ENCODE data around the gene DAZAP1.
"Not testable (repeated sequence)": the region's sequence is repeated elsewhere in the genome, so short reads cannot be mapped to it uniquely, and the experiment has no call there.

DAZAP1 gene

GRCh38 chr19:1410789-1411188 is 3.4 kb downstream of the DAZAP1 start:
- no peak for DNase-seq (ENCODE audit: low spot score)

- DNase-seq (ENCODE audit: low spot score) = no peak
Observed at GRCh38 chr19:1411255-1412191, 4.1 kb downstream of the DAZAP1 start.

GRCh38 chr19:1412323-1412923 is 5.0 kb downstream of the DAZAP1 start:
- DNase-seq (ENCODE audit: low spot score) = no peak

GRCh38 chr19:1412995-1413800 is 5.8 kb downstream of the DAZAP1 start:
- no peak for DNase-seq (ENCODE audit: low spot score)

GRCh38 chr19:1416014-1416841 is 8.8 kb downstream of the DAZAP1 start:
- DNase-seq (ENCODE audit: low spot score) = no peak

GRCh38 chr19:1417145-1417544 is 9.8 kb downstream of the DAZAP1 start:
- no peak for DNase-seq (ENCODE audit: low spot score)

GRCh38 chr19:1417681-1418495 is 10.5 kb downstream of the DAZAP1 start:
- no peak for DNase-seq (ENCODE audit: low spot score)

- DNase-seq (ENCODE audit: low spot score) = no peak
Observed at GRCh38 chr19:1418496-1418775, 11.1 kb downstream of the DAZAP1 start.

- no peak for DNase-seq (ENCODE audit: low spot score)
Observed at GRCh38 chr19:1418951-1419738, 11.8 kb downstream of the DAZAP1 start.

- not testable (repeated sequence) for DNase-seq (ENCODE audit: low spot score)
Observed at GRCh38 chr19:1420085-1420484, 12.7 kb downstream of the DAZAP1 start.

GRCh38 chr19:1420590-1420989 is 13.2 kb downstream of the DAZAP1 start:
- no peak for DNase-seq (ENCODE audit: low spot score)

GRCh38 chr19:1421218-1421957 is 14.0 kb downstream of the DAZAP1 start:
- DNase-seq (ENCODE audit: low spot score) = no peak

- no peak for DNase-seq (ENCODE audit: low spot score)
Observed at GRCh38 chr19:1421958-1422305, 14.5 kb downstream of the DAZAP1 start.

- no peak for DNase-seq (ENCODE audit: low spot score)
Observed at GRCh38 chr19:1422360-1422759, 15.0 kb downstream of the DAZAP1 start.

- no peak for DNase-seq (ENCODE audit: low spot score)
Observed at GRCh38 chr19:1422943-1423342, 15.6 kb downstream of the DAZAP1 start.

GRCh38 chr19:1423436-1424191 is 16.2 kb downstream of the DAZAP1 start:
- no peak for DNase-seq (ENCODE audit: low spot score)

GRCh38 chr19:1424192-1424955 is 17.0 kb downstream of the DAZAP1 start:
- DNase-seq (ENCODE audit: low spot score) = no peak

Data from germinal center (tissue), 1 donor.